Memory B cell (primary cell): Measurements from ENCODE around the gene PUS7L.
"Not testable (repeated sequence)": the region's sequence is repeated elsewhere in the genome, so short reads cannot be mapped to it uniquely, and the experiment has no call there.

Source experiments
- ATAC-seq: fragments of 150-1000 bp; cut with Tn5 transposase; 2 replicates; pipeline ENCODE4 v1.10.0; 2021; ENCODE audit warnings: low read depth, mild to moderate bottlenecking, moderate library complexity
- DNase-seq, 2 donors: peaks; one replicate each; pipeline ENCODE4 v3.0.0; 2022; ENCODE audit warnings: low spot score in 2 of 2
- H3K27ac Mint-ChIP-seq: one replicate; pipeline ENCODE4 v1.8.0; 2022; ENCODE audit warnings: mild to moderate bottlenecking, moderate library complexity, mixed read lengths
- H3K27me3 Mint-ChIP-seq: one replicate; pipeline ENCODE4 v1.8.0; 2022; ENCODE audit warnings: mixed read lengths
- H3K36me3 Mint-ChIP-seq: one replicate; pipeline ENCODE4 v1.8.0; 2022; ENCODE audit warnings: mild to moderate bottlenecking, mixed read lengths
- H3K4me1 Mint-ChIP-seq: one replicate; pipeline ENCODE4 v1.8.0; 2022; ENCODE audit warnings: mixed read lengths
- H3K4me3 Mint-ChIP-seq: one replicate; pipeline ENCODE4 v1.8.0; 2022; ENCODE audit warnings: mild to moderate bottlenecking, moderate library complexity, mixed read lengths
- H3K9me3 Mint-ChIP-seq: one replicate; pipeline ENCODE4 v1.8.0; 2022; ENCODE audit warnings: mixed read lengths

The PUS7L gene

DNA sequence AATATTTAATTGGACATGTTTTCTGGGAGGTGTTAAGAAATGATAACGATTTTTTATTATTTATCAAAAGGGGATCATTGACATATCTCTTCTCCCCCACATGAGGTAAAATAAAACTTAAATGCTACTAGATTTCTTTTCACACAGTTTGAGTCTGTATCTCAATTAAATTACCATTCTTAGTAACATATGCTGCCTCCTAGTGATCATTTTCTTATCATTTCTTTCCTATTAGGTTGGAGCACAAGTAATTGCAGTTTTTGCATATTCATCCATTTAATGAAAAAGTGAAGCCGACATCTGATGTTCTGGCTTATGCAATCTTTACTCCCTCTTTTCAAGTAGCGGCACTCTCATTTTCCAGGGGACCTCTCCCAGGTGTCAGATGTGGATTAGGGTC, 24.9 kb downstream of the PUS7L start:
- H3K4me1 Mint-ChIP-seq, result no peaks in the 10 kb centered on the region
- ATAC-seq, result no peak
- DNase-seq, result no peak
- H3K36me3 Mint-ChIP-seq, result peaks cover 6% of the 10 kb centered on the region
- no peaks in the 10 kb centered on the region for H3K27me3 Mint-ChIP-seq
- H3K27ac Mint-ChIP-seq, result no peak overlapping the region
- H3K9me3 Mint-ChIP-seq, result no peaks in the 10 kb centered on the region
- H3K4me3 Mint-ChIP-seq, result no peak overlapping the region

DNA sequence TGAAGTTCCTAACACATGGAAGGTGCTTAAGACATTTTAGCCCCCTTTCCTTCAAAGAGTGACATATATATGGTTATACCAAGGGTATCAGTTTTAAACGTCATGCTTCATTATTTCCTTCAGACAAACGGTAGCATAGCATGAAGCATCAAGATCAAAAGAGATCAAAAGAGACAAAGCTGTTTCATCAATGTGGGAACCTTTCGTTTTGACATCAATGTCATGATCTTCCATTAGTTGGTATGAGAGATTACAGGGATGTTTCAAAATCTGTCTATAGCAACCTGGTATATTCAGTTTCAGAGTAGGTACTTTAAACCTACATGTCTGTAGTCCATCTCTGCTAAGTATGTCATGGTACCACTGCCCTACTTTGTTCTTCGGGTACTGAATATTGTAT, 28.3 kb downstream of the PUS7L start:
- Mint-ChIP-seq H3K9me3 (no peaks in the 10 kb centered on the region), H3K4me3 (no peak overlapping the region), H3K27ac (no peak overlapping the region), H3K27me3 (no peaks in the 10 kb centered on the region), H3K4me1 (no peaks in the 10 kb centered on the region), H3K36me3 (peaks cover 5% of the 10 kb centered on the region)
- DNase-seq, result no peak
- ATAC-seq, result no peak

DNA sequence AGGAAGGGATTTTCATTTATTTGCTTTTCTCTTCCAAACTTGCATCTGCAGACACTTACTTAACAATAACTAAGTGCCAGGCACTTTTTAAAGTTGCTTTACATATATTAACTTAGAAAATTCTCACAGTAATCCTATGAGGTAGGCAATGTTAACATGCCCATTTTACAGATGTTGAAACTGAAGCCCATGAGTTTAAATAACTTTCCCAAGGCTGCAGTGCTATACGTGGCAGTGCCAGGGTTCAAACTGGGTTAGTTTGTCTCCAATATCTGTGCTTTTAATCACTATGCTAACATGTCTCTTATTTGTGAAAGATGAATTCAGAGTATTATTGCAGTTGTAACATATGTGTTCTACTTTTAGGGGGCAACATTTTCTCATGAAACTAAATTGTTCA, 29.9 kb downstream of the PUS7L start:
- Mint-ChIP-seq H3K9me3 (no peaks in the 10 kb centered on the region), H3K4me1 (no peaks in the 10 kb centered on the region), H3K27me3 (no peaks in the 10 kb centered on the region), H3K27ac (no peak overlapping the region), H3K4me3 (no peak overlapping the region), H3K36me3 (peaks cover 5% of the 10 kb centered on the region)
- ATAC-seq (no peak), DNase-seq (no peak)

DNA sequence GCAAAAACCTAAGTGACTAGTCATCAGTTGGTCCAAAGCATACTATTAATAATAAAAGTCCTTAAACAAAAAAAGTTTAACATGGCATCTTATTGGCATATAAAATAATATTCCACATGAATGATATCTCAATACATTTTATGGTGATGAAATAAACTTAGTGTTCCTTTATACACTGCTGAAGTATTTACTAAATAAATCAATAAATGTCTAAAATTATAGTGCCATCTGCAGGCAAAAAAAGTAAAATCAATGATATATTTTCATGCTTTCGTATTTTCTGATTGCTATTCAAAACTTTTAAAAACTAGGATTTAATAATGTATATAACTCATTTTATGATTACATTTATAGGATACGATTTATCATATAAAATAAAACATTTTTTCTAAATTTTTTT, 30.5 kb downstream of the PUS7L start:
- H3K4me3 Mint-ChIP-seq, result no peak overlapping the region
- no peaks in the 10 kb centered on the region for H3K27me3 Mint-ChIP-seq
- H3K36me3 Mint-ChIP-seq, result peaks cover 5% of the 10 kb centered on the region
- DNase-seq, result no peak
- H3K4me1 Mint-ChIP-seq, result no peaks in the 10 kb centered on the region
- ATAC-seq, result no peak
- H3K9me3 Mint-ChIP-seq, result no peaks in the 10 kb centered on the region
- no peak overlapping the region for H3K27ac Mint-ChIP-seq

DNA sequence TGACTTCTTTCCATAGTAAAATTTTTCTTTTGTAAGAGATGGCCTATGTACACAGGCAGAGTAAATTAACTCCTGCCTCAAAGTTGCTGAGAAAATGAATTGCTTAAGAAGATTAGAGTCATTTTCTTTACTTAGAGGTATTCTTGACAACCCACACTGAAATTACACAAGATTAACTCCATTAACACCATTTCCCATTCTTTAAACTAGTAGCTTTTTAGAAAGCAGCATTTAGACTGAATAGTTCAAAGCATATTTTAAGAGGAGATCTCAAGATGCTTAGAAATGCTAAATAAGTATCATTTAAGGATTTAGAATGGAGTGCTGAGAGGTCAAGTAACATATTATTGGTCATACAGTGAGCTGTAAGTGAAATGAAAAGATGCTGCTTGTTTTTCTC, 35.5 kb downstream of the PUS7L start:
- H3K27ac Mint-ChIP-seq, result no peak overlapping the region
- H3K4me1 Mint-ChIP-seq, result no peaks in the 10 kb centered on the region
- H3K9me3 Mint-ChIP-seq, result no peaks in the 10 kb centered on the region
- peaks cover 5% of the 10 kb centered on the region for H3K36me3 Mint-ChIP-seq
- ATAC-seq, result no peak
- H3K27me3 Mint-ChIP-seq, result no peaks in the 10 kb centered on the region
- DNase-seq, result no peak
- no peak overlapping the region for H3K4me3 Mint-ChIP-seq

DNA sequence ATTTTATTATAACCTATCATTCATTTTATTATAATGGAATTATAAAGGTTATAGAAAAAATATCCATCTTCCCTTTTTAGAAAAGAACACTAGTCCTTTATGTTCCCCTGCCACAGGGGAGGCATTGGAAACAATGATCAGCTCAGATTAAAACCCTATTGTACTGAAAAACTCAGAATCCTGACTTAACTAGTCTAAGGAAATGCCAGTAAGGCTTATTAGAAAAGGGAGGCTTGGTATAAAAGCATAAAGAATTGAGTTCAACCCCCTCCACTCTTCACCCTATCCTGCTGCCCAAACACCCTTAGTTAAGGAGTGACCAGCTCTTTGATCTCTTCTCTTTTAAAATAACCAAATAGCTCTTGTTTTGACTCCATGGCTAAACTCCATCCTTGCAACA, 36.0 kb downstream of the PUS7L start:
- peaks cover 5% of the 10 kb centered on the region for H3K36me3 Mint-ChIP-seq
- H3K4me3 Mint-ChIP-seq, result no peak overlapping the region
- no peak for DNase-seq
- no peaks in the 10 kb centered on the region for H3K9me3 Mint-ChIP-seq
- no peaks in the 10 kb centered on the region for H3K27me3 Mint-ChIP-seq
- no peak overlapping the region for H3K27ac Mint-ChIP-seq
- no peak for ATAC-seq
- H3K4me1 Mint-ChIP-seq, result no peaks in the 10 kb centered on the region

DNA sequence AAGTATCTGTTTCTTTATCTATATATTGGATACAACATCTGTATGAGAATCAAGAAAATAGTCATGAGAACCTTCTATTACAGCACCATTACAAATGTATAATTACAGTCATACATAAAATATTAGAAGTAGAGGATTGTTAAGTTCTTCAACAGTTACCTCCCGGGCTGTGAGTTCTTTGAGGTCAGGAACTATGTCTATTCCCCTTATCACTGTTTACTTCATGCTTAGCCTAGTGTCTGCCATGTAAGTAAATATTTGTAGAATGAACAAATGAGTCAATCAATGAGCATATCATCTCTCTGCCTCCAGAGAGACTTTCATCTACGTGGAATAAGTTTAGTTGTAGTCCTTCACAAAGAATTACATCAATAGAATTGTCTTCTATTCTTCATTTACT, 47.2 kb downstream of the PUS7L start:
- H3K27me3 Mint-ChIP-seq, result peaks cover 12% of the 10 kb centered on the region
- DNase-seq, result no peak
- no peak overlapping the region for H3K4me3 Mint-ChIP-seq
- H3K4me1 Mint-ChIP-seq, result no peaks in the 10 kb centered on the region
- H3K9me3 Mint-ChIP-seq, result peaks cover 12% of the 10 kb centered on the region
- H3K27ac Mint-ChIP-seq, result no peak overlapping the region
- no peaks in the 10 kb centered on the region for H3K36me3 Mint-ChIP-seq
- ATAC-seq, result no peak

DNA sequence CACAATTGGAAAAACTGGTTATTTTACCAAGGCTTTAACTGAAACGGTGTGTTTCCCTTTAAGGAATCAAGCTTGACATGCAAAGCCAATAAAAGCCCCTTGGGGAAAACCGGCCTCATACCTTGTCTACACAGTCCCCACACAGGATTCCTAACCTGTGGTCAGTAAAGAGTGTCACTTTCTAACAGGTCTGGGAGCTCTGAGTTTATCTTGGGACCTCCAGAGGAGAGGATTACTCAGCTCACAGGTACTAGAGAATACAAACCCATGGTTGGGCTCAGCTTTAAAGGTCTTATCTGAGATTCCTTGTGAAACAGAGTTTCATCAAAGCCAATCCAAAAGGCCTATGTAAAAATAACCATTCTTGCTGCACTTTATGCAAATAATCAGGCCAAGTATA, 54.8 kb downstream of the PUS7L start:
- not testable (repeated sequence) for H3K4me3 Mint-ChIP-seq, H3K4me1 Mint-ChIP-seq, H3K27ac Mint-ChIP-seq, H3K36me3 Mint-ChIP-seq, ATAC-seq, DNase-seq, H3K27me3 Mint-ChIP-seq
- H3K9me3 Mint-ChIP-seq, result peaks cover 11% of the 10 kb centered on the region

DNA sequence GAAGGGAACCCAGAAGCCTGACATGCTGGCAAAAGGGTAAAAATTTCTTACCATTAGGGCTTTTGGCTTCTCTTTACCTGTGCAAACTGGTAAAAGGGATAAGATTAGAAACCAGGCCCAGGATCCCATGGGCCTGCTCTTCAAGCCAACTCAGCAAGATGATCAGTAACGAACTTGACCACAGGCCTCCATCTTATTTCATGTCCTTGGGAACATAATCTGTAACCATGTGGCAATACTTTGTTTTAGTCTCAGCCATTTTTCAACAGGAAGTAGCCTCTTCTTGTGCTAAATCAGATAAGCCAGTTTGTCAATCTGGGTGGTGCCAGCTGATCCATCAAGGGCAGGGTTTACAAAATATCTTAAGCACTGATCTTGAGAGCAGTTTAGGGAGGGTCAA, 57.4 kb downstream of the PUS7L start:
- not testable (repeated sequence) for H3K4me1 Mint-ChIP-seq, H3K4me3 Mint-ChIP-seq, H3K27ac Mint-ChIP-seq, H3K9me3 Mint-ChIP-seq, H3K27me3 Mint-ChIP-seq, H3K36me3 Mint-ChIP-seq, ATAC-seq, DNase-seq

DNA sequence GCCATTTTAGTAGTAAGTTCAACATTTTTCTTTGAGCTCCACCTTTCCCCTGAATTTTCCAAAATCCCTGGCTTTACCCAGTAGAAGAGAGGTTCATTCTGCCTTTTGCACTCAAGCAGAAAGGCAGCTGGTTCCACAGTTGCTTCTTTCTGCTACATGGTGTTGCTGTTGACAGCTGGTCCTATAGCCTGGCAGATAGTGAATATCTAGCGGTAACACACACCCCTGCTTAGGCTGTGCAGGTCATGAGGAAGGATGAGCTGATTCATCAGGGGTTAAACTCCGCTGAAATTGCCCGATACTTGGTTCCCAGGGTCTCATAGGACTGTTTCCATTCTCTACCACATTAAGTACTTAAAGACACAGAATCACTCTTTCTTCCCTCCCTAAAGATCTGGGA, 62.4 kb downstream of the PUS7L start:
- Mint-ChIP-seq H3K27ac (no peak overlapping the region), H3K36me3 (no peaks in the 10 kb centered on the region), H3K9me3 (no peaks in the 10 kb centered on the region), H3K4me3 (no peak overlapping the region), H3K4me1 (no peaks in the 10 kb centered on the region), H3K27me3 (peaks cover 2% of the 10 kb centered on the region)
- DNase-seq (no peak), ATAC-seq (no peak)

DNA sequence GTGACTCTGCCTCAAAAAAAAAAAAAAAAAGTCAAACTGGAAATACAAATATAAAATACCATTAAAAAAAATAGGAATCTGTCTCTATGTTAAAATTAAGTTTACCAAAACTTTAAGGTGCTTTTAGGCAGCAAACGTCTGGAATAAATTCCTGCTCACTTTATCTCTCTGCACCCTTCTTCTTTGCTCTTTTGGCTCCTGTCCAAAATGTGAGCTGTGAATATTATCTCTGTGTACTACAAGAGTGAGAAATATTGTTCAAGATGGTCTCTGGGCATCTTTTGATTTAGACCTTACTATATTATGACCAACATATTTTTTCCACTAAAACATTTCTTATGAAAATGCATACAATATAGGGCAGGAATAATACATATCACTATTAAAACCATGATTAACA, 63.7 kb downstream of the PUS7L start:
- no peak overlapping the region for H3K4me3 Mint-ChIP-seq
- no peak for ATAC-seq
- peaks cover under 1% of the 10 kb centered on the region for H3K9me3 Mint-ChIP-seq
- no peak for DNase-seq
- no peaks in the 10 kb centered on the region for H3K4me1 Mint-ChIP-seq
- H3K27ac Mint-ChIP-seq, result no peak overlapping the region
- H3K36me3 Mint-ChIP-seq, result no peaks in the 10 kb centered on the region
- H3K27me3 Mint-ChIP-seq, result peaks cover 2% of the 10 kb centered on the region

DNA sequence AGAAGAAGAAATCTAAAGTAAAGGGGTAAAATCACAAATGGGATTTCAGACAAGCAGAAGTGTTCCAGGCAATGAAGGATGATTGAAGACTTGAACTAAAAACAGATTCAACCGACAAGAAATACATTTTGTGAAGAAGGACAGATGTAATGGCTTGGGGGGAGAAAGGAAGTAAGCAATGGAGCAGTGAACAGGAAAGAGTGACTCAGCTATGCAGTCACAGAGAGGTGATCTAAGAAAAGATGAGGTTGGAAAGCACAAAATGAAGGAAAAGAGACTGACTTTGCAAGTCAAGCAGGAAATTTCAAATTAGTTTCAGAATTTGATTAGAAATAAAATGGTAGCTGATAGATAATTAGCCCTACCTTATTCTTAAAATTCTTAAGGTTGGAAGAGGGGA, 66.5 kb downstream of the PUS7L start:
- Mint-ChIP-seq H3K36me3 (no peaks in the 10 kb centered on the region), H3K9me3 (peaks cover 2% of the 10 kb centered on the region), H3K4me3 (no peak overlapping the region), H3K27ac (no peak overlapping the region), H3K27me3 (peaks cover 5% of the 10 kb centered on the region), H3K4me1 (no peaks in the 10 kb centered on the region)
- ATAC-seq (no peak), DNase-seq (no peak)

DNA sequence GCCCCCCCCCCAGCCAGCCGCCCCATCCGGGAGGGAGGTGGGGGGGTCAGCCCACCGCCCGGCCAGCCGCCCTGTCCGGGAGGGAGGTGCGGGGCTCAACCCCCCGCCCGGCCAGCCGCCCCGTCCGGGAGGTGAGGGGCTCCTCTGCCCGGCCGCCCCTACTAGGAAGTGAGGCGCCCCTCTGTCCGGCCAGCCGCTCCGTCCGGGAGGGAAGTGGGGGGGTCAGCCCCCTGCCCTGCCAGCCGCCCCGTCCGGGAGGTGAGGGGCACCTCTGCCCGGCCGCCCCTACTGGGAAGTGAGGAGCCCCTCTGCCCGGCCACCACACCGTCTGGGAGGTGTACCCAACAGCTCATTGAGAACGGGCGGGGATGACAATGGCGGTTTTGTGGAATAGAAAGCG, 73.1 kb downstream of the PUS7L start:
- DNase-seq, H3K4me3 Mint-ChIP-seq: not testable (repeated sequence)

DNA sequence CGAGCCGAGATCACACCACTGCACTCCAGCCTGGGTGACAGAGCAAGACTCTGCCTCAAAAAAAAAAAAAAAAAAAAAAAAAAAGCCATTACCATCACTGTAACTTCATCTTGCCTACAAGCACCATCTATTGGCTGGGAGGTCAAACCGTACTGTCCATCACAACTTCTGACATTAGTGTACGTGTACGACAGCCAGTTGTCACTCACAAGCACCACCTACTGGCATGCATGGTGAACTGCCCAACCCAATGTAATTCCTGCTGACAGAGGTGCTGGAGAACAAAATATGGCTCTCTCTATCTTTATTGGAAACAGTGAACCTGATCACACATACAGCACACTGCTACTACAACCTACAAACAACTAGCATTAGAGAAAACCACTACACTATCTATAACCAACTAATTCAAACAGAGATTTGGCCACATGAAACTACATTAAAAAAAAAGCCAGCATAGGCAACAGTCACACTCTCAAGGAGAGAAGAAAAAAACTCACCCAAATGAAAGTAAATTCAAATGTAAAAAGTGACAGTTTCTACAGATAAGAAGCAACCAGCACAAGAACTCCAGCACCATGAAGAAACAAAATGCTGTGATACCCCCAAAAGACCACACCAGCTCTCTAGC, 82.3 kb downstream of the PUS7L start:
- Mint-ChIP-seq H3K9me3 (no peaks in the 10 kb centered on the region), H3K36me3 (no peaks in the 10 kb centered on the region), H3K27ac (no peak overlapping the region), H3K4me3 (no peak overlapping the region), H3K27me3 (peaks cover 6% of the 10 kb centered on the region), H3K4me1 (peaks cover 2% of the 10 kb centered on the region)
- DNase-seq (no peak), ATAC-seq (no peak)

More for the DNA sequence above, 73.1 kb downstream of the PUS7L start:
- not testable (repeated sequence) for H3K27me3 Mint-ChIP-seq, H3K27ac Mint-ChIP-seq, H3K4me1 Mint-ChIP-seq, ATAC-seq, H3K9me3 Mint-ChIP-seq, H3K36me3 Mint-ChIP-seq

DNA sequence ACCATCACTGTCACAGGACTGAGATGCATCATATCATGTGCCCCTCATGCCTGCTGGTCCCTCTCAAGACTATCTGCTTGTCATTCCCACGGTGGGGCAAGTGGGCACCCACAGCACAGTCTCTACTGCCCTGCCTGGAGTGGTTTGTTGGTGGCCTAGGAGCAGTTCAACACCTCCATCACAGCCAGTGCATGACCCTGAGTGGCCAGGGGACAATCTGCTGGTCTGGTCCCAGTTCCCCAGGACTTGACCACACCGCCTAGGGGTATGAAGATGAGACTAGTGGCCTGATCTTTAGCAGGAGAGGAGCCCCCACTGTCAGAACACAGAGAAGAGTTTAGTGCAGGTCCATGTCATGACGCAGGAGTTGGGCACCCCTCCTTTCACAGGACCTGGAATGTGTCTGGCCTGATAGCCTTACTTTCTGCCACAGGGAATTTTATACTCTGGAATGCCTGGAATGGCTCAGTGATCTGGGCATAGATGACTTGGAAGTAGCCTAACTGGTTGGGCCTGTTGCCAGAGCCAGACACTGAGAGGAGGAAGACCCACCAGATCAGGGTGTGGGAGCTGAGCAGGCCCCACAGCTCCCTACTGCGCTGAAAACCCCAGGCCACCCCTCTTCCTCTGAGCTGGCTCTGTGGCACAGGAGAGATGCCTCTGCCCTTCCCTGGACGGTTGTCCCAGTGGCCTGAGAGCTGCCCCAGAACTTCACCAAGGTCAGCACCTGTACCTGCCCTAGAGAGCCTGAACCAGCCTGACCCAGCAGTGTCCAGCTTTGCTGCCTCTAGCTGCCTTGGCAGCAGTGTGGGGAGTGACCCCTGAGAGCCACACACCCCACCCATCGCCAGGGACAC, 83.3 kb downstream of the PUS7L start:
- H3K27me3 Mint-ChIP-seq, result peaks cover 8% of the 10 kb centered on the region
- H3K27ac Mint-ChIP-seq, result no peak overlapping the region
- H3K36me3 Mint-ChIP-seq, result no peaks in the 10 kb centered on the region
- no peaks in the 10 kb centered on the region for H3K9me3 Mint-ChIP-seq
- ATAC-seq (no peak), DNase-seq (no peak)
- no peak overlapping the region for H3K4me3 Mint-ChIP-seq
- H3K4me1 Mint-ChIP-seq, result peaks cover 2% of the 10 kb centered on the region
